ENCODE results near the gene FILIP1L.

The FILIP1L gene

DNA sequence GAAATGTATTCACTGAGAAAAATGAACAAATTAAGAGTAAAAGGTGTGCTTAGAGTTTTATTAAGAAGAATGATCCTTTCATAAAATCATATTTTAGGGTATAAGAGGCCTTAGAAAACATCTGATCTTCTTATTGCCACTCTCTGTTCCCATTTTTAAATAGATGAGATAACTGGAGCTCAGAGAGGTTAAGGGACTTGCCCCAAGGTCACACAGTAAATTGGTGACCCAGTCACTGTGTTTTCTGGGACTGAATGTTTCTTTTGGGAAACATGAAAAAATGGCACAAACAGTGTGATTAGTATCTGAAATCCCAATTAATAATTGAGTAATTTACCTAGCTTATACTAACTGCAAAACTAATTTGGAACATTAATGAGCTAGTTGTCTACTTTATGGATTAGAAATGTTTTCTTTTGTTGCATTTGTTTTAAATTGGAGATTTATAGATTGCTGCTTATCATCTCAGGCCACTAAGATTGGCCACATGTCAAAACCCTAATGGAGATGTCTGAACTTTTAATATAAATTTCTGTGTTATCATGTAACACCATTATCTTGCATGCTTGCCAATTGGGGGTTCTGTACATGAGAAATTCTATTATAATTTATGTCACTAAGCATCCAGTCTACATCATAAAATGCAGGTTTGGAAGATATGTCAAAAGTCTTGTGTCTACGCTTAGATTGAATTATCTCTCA is 231.7 kb downstream of the FILIP1L start:
- TF ChIP-seq CTCF (IDR thresholded peaks at IDR 0.05; ENCODE audit: extremely low read depth, missing control alignments): no peak
- no peak for DNase-seq (ENCODE audit: low spot score)

GRCh38 chr3:99881121-99881524 is 233.2 kb downstream of the FILIP1L start:
- no peak for DNase-seq (ENCODE audit: low spot score)
- TF ChIP-seq CTCF (IDR thresholded peaks at IDR 0.05; ENCODE audit: extremely low read depth, missing control alignments): no peak

GRCh38 chr3:99879275-99879674 is 235.0 kb downstream of the FILIP1L start:
- no peak for DNase-seq (ENCODE audit: low spot score)
- no peak for TF ChIP-seq CTCF (IDR thresholded peaks at IDR 0.05; ENCODE audit: extremely low read depth, missing control alignments)

DNA sequence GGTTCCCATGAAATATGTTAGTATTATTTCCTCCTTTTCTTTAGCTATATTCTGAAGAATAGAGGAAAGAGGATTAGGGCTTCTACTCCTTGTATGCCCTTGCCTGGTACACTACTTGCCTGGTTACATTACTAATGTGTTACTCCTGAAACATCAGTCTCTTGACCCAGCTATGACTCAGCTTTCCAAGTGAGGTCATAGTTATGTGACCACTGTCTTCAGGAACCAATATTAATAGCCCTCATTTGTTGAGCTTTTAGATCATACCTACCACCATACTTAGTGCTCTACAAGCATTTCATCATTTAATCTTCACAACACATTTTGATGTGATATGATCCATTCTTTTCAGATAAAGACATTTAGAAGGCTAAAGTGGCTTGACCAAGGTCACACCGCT is 236.3 kb downstream of the FILIP1L start:
- no peak for TF ChIP-seq CTCF (IDR thresholded peaks at IDR 0.05; ENCODE audit: extremely low read depth, missing control alignments)
- DNase-seq (ENCODE audit: low spot score): peak; percentile 48

GRCh38 chr3:99877031-99877579 is 237.2 kb downstream of the FILIP1L start:
- no peak for TF ChIP-seq CTCF (IDR thresholded peaks at IDR 0.05; ENCODE audit: extremely low read depth, missing control alignments)
- DNase-seq (ENCODE audit: low spot score): no peak

DNA sequence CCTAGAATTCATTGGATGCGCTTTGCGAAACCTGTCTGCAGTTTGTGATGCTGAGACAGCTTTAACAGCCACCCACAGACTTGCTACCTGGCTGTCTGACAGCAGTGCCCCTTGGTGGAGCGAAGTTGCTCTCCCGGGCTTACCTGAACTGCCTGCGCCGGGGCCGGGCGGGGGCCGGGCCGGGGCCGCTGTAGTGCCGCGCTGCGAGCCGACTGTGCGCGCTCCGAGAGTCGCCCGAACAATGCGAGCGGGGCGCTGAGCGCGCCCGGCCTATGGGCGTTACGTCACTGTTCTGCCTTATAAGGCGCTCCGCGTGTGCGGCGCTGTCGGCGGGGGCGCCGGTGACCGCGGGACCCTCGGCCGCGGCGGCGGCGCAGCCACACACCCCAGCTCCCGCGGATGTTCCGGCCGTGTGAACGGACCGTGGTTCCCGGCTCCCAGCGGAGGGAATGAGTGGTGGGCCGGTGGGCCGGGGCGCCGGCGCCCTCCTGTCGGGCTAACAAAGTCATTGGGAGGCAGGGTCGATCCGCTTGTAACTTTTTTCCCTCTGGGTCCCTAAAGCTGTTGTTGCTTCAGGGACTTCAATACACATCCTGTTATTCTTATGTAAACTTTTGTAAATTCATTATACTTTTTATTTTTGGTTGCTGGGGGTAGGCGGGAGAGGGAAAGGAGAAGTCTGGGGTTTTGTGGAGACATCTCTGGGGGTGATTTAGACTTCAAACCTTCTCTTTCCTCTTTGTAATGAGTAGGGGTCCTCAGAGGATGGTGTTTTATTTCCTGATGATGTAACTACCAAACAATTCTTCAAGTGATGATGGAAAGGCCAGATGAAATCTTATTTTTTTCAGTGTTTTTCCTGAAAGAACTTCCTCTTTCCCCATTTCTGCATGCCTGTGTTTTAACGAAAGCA is 238.1 kb downstream of the FILIP1L start:
- DNase-seq (ENCODE audit: low spot score): peak; percentile 86
- TF ChIP-seq CTCF (IDR thresholded peaks at IDR 0.05; ENCODE audit: extremely low read depth, missing control alignments): no peak

DNA sequence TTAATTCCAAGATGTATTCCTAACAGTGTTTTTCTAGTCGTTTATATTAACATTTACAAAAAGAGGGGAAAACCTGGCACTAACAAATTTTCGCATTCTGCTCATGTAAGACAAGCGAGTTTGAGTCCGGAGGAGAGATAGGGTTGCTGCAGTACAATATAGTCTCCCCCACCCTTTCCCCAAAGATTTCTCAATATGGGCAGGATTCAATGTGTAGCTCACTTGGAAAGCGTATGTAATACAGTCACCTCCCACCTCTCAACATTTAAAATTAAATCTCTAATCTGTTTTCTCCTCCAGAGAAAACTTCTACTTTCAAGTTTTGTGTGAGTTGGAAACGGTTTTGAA is 238.7 kb downstream of the FILIP1L start:
- no peak for TF ChIP-seq CTCF (IDR thresholded peaks at IDR 0.05; ENCODE audit: extremely low read depth, missing control alignments)
- DNase-seq (ENCODE audit: low spot score): no peak
